WTC11 (cell line): ENCODE data around the gene SERPINB12. TPM values are rescaled to one million over a fixed set of nuclear protein-coding genes. Genes with fewer than 3 reads are reported as not detected.

Source experiments
- ATAC-seq: fragments of 200-7000 bp; cut with Tn5 transposase; 2 replicates; pipeline ENCODE4 v1.10.0; 2021; ENCODE audit warnings: mild to moderate bottlenecking, moderate library complexity
- CTCF ChIA-PET: fragments of 300-600 bp; sonication (Branson Sonifier 250); formaldehyde crosslinking; loops from one replicate; lab custom pipeline; 2021; ENCODE audit warnings: antibody characterized with exemption; lab: Charles Lee
- POLR2A ChIA-PET: fragments of 350-600 bp; sonication (Branson Sonifier 250); formaldehyde crosslinking; loops from one replicate; lab custom pipeline; 2021; ENCODE audit warnings: antibody characterized with exemption; lab: Charles Lee
- DNase-seq: peaks from one replicate; pipeline ENCODE4 v3.0.0; 2021; ENCODE audit warnings: low spot score
- H3K27ac Mint-ChIP-seq: 2 replicates; pipeline ENCODE4 v1.8.0; 2021; ENCODE audit warnings: mixed read lengths
- H3K27me3 Mint-ChIP-seq: 2 replicates; pipeline ENCODE4 v1.8.0; 2021; ENCODE audit warnings: low read depth, mild to moderate bottlenecking, moderate library complexity, mixed read lengths
- H3K36me3 Mint-ChIP-seq: 2 replicates; pipeline ENCODE4 v1.8.0; 2021; ENCODE audit warnings: mixed read lengths
- H3K4me1 Mint-ChIP-seq: 2 replicates; pipeline ENCODE4 v1.8.0; 2022; ENCODE audit warnings: mixed read lengths
- H3K4me3 Mint-ChIP-seq: 2 replicates; pipeline ENCODE4 v1.8.0; 2021; ENCODE audit warnings: mild to moderate bottlenecking, moderate library complexity, mixed read lengths
- H3K9me3 Mint-ChIP-seq: 2 replicates; pipeline ENCODE4 v1.8.0; 2021; ENCODE audit warnings: mixed read lengths
- CREB1 ChIP-seq: sonication (generic); formaldehyde crosslinking; IDR thresholded peaks from 2 replicates; pipeline ENCODE4 v1.8.0; 2023; ENCODE audit warnings: mild to moderate bottlenecking, missing genetic modification reagents
- ESRRA ChIP-seq: sonication (generic); formaldehyde crosslinking; IDR thresholded peaks from 2 replicates; pipeline ENCODE4 v1.8.1; 2022; ENCODE audit warnings: mild to moderate bottlenecking, missing genetic modification reagents, borderline replicate concordance
- ETV6 ChIP-seq: sonication (generic); formaldehyde crosslinking; IDR thresholded peaks from 2 replicates; pipeline ENCODE4 v1.8.1; 2022; ENCODE audit warnings: mild to moderate bottlenecking, missing genetic modification reagents
- FOXJ3 ChIP-seq: sonication (generic); formaldehyde crosslinking; IDR thresholded peaks from 2 replicates; pipeline ENCODE4 v1.9.0; 2021; ENCODE audit warnings: missing genetic modification reagents, mild to moderate bottlenecking, borderline replicate concordance
- GABPB1 ChIP-seq: sonication (generic); formaldehyde crosslinking; IDR thresholded peaks from 2 replicates; pipeline ENCODE4 v1.8.1; 2023; ENCODE audit warnings: mild to moderate bottlenecking, missing genetic modification reagents
- NFATC4 ChIP-seq: fragments of 250-450 bp; sonication (Bioruptor Pico); IDR thresholded peaks from 2 replicates; pipeline ENCODE4 v1.9.0; 2021; ENCODE audit warnings: mild to moderate bottlenecking
- OVOL2 ChIP-seq: fragments of 250-450 bp; sonication (Bioruptor Pico); IDR thresholded peaks from 2 replicates; pipeline ENCODE4 v1.9.0; 2021; ENCODE audit warnings: mild to moderate bottlenecking, borderline replicate concordance
- SMAD3 ChIP-seq: sonication (generic); formaldehyde crosslinking; IDR thresholded peaks from 2 replicates; pipeline ENCODE4 v1.8.0; 2022; ENCODE audit warnings: missing genetic modification reagents, mild to moderate bottlenecking, borderline replicate concordance
- TEAD1 ChIP-seq: sonication (generic); formaldehyde crosslinking; IDR thresholded peaks from 2 replicates; pipeline ENCODE4 v1.8.0; 2022; ENCODE audit warnings: mild to moderate bottlenecking, missing genetic modification reagents
- ZNF219 ChIP-seq: sonication (generic); formaldehyde crosslinking; IDR thresholded peaks from 2 replicates; pipeline ENCODE4 v1.8.0; 2023; ENCODE audit warnings: missing genetic modification reagents, mild to moderate bottlenecking, borderline replicate concordance
- ZNF416 ChIP-seq: fragments of 250-450 bp; sonication (Bioruptor Pico); IDR thresholded peaks from 2 replicates; pipeline ENCODE4 v1.9.0; 2021; ENCODE audit warnings: mild to moderate bottlenecking, inconsistent platforms
- total RNA-seq: library from RNA; stranded (reverse); gene quantifications from 3 replicates; pipeline ENCODE4 v1.2.3, GENCODE V29; 2021
- TF ChIP-seq, protein P1 (sequence below): sonication (generic); formaldehyde crosslinking; IDR thresholded peaks from 2 replicates; pipeline ENCODE4 v1.8.1; 2023; ENCODE audit warnings: mild to moderate bottlenecking, missing genetic modification reagents, moderate library complexity
- TF ChIP-seq, protein P2 (sequence below): sonication (generic); formaldehyde crosslinking; IDR thresholded peaks from 2 replicates; pipeline ENCODE4 v1.8.1; 2022; ENCODE audit warnings: mild to moderate bottlenecking, moderate library complexity, missing genetic modification reagents
- TF ChIP-seq, protein P3 (sequence below): sonication (generic); formaldehyde crosslinking; conservative IDR thresholded peaks from 2 replicates; pipeline ENCODE4 v1.8.1; 2023; ENCODE audit warnings: mild to moderate bottlenecking, low read depth, missing genetic modification reagents, moderate library complexity
- TF ChIP-seq, protein P4 (sequence below): fragments of 250-450 bp; sonication (Bioruptor Pico); IDR thresholded peaks from 2 replicates; pipeline ENCODE4 v2.1.2; 2022; ENCODE audit warnings: mild to moderate bottlenecking, moderate library complexity
- TF ChIP-seq, protein P5 (sequence below): sonication (generic); formaldehyde crosslinking; conservative IDR thresholded peaks from 2 replicates; pipeline ENCODE4 v1.8.1; 2022; ENCODE audit warnings: mild to moderate bottlenecking, missing genetic modification reagents
- TF ChIP-seq, protein P6 (sequence below): sonication (generic); formaldehyde crosslinking; IDR thresholded peaks from 2 replicates; pipeline ENCODE4 v1.8.0; 2022; ENCODE audit warnings: mild to moderate bottlenecking, missing genetic modification reagents
- TF ChIP-seq, protein P7 (sequence below): sonication (generic); formaldehyde crosslinking; IDR thresholded peaks from 2 replicates; pipeline ENCODE4 v1.8.1; 2022; ENCODE audit warnings: low read depth, missing genetic modification reagents, borderline replicate concordance
- TF ChIP-seq, protein P8 (sequence below): fragments of 250-450 bp; sonication (Bioruptor Pico); IDR thresholded peaks from 2 replicates; pipeline ENCODE4 v1.9.0; 2021; ENCODE audit warnings: moderate library complexity, mild to moderate bottlenecking, inconsistent platforms, borderline replicate concordance
- TF ChIP-seq, protein P9 (sequence below): sonication (generic); formaldehyde crosslinking; IDR thresholded peaks from 2 replicates; pipeline ENCODE4 v1.8.0; 2023; ENCODE audit warnings: missing genetic modification reagents

SERPINB12 gene
- total RNA-seq, 1 experiment from 2014 or later = not detected

DNA sequence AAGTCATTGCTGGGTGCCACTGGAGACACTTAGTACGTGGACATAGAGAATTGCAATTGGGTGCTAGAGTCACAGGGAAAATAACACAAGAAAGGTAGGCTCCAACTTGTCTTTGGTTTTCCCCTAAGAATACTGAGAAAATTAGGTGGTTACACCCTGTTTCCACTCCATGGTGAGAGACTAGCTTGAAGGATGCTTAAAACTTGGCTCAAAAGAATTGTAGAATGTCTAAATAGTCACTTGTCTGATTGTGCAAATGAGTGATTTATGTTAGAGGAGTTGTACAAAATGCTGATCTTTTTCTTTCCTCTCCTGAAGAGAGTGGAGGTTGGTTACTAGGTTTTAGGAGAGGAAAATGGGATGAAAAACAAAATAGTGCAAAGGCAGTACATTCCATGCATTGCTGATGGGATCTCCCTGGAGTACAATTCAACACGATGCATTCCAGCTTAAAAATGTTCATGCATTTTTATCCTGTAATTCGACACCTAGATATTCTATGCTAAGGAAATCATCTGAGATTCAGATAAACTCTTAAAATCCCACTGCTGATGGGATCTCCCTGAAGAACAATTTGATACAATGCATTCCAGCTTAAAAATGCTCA is 2.2 kb upstream of the SERPINB12 start:
- Mint-ChIP-seq H3K27ac (peak overlapping the region; percentile 83), H3K4me3 (no peak overlapping the region), H3K36me3 (no peaks in the 10 kb centered on the region; the same call in 1 of the 2 replicates), H3K27me3 (no peaks in the 10 kb centered on the region), H3K4me1 (peaks cover 19% of the 10 kb centered on the region), H3K9me3 (peaks cover 18% of the 10 kb centered on the region)
- ChIA-PET POLR2A (no interaction called here), CTCF (interaction anchor here (1.0 to 2.2 kb wide), 2 partner anchors 21 to 29 kb away, joined by 4 to 5 read pairs; no protein-coding TSS in a partner anchor)
- no peak for DNase-seq
- TF ChIP-seq, protein P1, sequence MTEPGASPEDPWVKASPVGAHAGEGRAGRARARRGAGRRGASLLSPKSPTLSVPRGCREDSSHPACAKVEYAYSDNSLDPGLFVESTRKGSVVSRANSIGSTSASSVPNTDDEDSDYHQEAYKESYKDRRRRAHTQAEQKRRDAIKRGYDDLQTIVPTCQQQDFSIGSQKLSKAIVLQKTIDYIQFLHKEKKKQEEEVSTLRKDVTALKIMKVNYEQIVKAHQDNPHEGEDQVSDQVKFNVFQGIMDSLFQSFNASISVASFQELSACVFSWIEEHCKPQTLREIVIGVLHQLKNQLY (CRISPR knock-in tag) = no peak
- TF ChIP-seq, protein P2, sequence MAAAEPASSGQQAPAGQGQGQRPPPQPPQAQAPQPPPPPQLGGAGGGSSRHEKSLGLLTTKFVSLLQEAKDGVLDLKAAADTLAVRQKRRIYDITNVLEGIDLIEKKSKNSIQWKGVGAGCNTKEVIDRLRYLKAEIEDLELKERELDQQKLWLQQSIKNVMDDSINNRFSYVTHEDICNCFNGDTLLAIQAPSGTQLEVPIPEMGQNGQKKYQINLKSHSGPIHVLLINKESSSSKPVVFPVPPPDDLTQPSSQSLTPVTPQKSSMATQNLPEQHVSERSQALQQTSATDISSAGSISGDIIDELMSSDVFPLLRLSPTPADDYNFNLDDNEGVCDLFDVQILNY (CRISPR knock-in tag) = no peak
- no peak for TF ChIP-seq ESRRA (CRISPR knock-in tag)
- TF ChIP-seq, protein P3, sequence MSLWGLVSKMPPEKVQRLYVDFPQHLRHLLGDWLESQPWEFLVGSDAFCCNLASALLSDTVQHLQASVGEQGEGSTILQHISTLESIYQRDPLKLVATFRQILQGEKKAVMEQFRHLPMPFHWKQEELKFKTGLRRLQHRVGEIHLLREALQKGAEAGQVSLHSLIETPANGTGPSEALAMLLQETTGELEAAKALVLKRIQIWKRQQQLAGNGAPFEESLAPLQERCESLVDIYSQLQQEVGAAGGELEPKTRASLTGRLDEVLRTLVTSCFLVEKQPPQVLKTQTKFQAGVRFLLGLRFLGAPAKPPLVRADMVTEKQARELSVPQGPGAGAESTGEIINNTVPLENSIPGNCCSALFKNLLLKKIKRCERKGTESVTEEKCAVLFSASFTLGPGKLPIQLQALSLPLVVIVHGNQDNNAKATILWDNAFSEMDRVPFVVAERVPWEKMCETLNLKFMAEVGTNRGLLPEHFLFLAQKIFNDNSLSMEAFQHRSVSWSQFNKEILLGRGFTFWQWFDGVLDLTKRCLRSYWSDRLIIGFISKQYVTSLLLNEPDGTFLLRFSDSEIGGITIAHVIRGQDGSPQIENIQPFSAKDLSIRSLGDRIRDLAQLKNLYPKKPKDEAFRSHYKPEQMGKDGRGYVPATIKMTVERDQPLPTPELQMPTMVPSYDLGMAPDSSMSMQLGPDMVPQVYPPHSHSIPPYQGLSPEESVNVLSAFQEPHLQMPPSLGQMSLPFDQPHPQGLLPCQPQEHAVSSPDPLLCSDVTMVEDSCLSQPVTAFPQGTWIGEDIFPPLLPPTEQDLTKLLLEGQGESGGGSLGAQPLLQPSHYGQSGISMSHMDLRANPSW (CRISPR knock-in tag) = no peak
- no peak for TF ChIP-seq NFATC4 (CRISPR knock-in tag)
- no peak for TF ChIP-seq ETV6
- no peak for TF ChIP-seq ZNF416 (CRISPR knock-in tag)
- TF ChIP-seq, protein P4, sequence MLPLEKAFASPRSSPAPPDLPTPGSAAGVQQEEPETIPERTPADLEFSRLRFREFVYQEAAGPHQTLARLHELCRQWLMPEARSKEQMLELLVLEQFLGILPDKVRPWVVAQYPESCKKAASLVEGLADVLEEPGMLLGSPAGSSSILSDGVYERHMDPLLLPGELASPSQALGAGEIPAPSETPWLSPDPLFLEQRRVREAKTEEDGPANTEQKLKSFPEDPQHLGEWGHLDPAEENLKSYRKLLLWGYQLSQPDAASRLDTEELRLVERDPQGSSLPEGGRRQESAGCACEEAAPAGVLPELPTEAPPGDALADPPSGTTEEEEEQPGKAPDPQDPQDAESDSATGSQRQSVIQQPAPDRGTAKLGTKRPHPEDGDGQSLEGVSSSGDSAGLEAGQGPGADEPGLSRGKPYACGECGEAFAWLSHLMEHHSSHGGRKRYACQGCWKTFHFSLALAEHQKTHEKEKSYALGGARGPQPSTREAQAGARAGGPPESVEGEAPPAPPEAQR (CRISPR knock-in tag) = no peak
- TF ChIP-seq, protein P5, sequence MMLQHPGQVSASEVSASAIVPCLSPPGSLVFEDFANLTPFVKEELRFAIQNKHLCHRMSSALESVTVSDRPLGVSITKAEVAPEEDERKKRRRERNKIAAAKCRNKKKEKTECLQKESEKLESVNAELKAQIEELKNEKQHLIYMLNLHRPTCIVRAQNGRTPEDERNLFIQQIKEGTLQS (CRISPR knock-in tag) = no peak
- ATAC-seq = 0 out of 2 replicates have a peak, but pooled peaks have one; percentile 34

DNA sequence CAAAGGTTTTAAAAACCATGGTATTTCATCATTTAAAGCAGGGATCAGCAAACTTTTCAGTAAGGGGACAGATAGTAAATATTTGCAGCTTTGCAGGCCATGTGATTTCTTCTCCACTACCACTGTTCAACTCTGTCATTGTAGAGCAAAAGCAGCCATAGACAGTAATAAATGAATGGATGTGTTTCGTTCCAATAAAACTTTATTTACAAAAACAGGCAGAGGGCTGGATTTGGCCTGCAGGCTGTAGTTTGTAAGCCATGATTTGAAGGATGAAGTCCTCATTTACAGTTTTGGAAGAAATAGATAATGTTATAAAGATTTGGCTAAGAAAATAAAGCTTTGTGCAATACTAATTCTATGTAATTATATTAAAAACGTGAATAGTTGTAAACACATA is 1.8 kb downstream of the SERPINB12 start:
- Mint-ChIP-seq H3K4me1 (peaks cover 23% of the 10 kb centered on the region), H3K36me3 (no peaks in the 10 kb centered on the region), H3K9me3 (peaks cover 2% of the 10 kb centered on the region; the same call in 1 of the 2 replicates), H3K27me3 (no peaks in the 10 kb centered on the region), H3K4me3 (no peak overlapping the region), H3K27ac (no peak overlapping the region)
- POLR2A ChIA-PET = no interaction called here
- no peak for TF ChIP-seq FOXJ3 (CRISPR knock-in tag)
- TF ChIP-seq, protein P6, sequence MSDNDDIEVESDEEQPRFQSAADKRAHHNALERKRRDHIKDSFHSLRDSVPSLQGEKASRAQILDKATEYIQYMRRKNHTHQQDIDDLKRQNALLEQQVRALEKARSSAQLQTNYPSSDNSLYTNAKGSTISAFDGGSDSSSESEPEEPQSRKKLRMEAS = no peak
- no peak for TF ChIP-seq OVOL2 (CRISPR knock-in tag)
- TF ChIP-seq, protein P7, sequence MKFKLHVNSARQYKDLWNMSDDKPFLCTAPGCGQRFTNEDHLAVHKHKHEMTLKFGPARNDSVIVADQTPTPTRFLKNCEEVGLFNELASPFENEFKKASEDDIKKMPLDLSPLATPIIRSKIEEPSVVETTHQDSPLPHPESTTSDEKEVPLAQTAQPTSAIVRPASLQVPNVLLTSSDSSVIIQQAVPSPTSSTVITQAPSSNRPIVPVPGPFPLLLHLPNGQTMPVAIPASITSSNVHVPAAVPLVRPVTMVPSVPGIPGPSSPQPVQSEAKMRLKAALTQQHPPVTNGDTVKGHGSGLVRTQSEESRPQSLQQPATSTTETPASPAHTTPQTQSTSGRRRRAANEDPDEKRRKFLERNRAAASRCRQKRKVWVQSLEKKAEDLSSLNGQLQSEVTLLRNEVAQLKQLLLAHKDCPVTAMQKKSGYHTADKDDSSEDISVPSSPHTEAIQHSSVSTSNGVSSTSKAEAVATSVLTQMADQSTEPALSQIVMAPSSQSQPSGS (CRISPR knock-in tag) = no peak
- TF ChIP-seq SMAD3 (CRISPR knock-in tag) = no peak
- TF ChIP-seq, protein P8, sequence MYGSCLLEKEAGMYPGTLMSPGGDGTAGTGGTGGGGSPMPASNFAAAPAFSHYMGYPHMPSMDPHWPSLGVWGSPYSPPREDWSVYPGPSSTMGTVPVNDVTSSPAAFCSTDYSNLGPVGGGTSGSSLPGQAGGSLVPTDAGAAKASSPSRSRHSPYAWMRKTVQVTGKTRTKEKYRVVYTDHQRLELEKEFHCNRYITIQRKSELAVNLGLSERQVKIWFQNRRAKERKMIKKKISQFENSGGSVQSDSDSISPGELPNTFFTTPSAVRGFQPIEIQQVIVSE (CRISPR knock-in tag) = no peak
- TF ChIP-seq CREB1 (CRISPR knock-in tag) = no peak
- TF ChIP-seq, protein P9, sequence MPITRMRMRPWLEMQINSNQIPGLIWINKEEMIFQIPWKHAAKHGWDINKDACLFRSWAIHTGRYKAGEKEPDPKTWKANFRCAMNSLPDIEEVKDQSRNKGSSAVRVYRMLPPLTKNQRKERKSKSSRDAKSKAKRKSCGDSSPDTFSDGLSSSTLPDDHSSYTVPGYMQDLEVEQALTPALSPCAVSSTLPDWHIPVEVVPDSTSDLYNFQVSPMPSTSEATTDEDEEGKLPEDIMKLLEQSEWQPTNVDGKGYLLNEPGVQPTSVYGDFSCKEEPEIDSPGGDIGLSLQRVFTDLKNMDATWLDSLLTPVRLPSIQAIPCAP (CRISPR knock-in tag) = no peak
- TF ChIP-seq ZNF219 (CRISPR knock-in tag) = no peak
- TF ChIP-seq TEAD1 (CRISPR knock-in tag) = no peak
- no peak for TF ChIP-seq GABPB1 (CRISPR knock-in tag)
- no peak for ATAC-seq
- no peak for DNase-seq
- CTCF ChIA-PET = no interaction called here
